Heart right ventricle (tissue), 16 donors: ENCODE data around the gene TBRG1. TPM values are rescaled to one million over a fixed set of nuclear protein-coding genes. Genes with fewer than 3 reads are reported as not detected.

ENCODE experiments used
- ATAC-seq, 8 donors: fragments of 200-7000 bp; cut with Tn5 transposase; one replicate each; pipeline ENCODE4 v1.9.1; 2020; ENCODE audit warnings: mild to moderate bottlenecking in 8 of 8, moderate library complexity in 8 of 8, moderate number of reproducible peaks in 1 of 8
- DNase-seq, 2 donors: peaks; one replicate each; pipeline ENCODE4 v3.0.0-alpha.2; 2020
- H3K27ac ChIP-seq, 10 donors: fragments of 200-600 bp; sonication (generic) in 2 of 10; one replicate each; pipeline versions ENCODE4 v1.5.0 to v1.8.0; 2020 to 2022; ENCODE audit warnings: mild to moderate bottlenecking in 3 of 10
- H3K27me3 ChIP-seq, 7 donors: fragments of 200-600 bp; one replicate each; pipeline ENCODE4 v1.8.0; 2021 to 2022; ENCODE audit warnings: mild to moderate bottlenecking in 2 of 7
- H3K36me3 ChIP-seq, 9 donors: fragments of 200-600 bp; sonication (generic) in 1 of 9; one replicate each; pipeline versions ENCODE4 v1.5.0 to v1.8.0; 2020 to 2022; ENCODE audit warnings: mild to moderate bottlenecking in 2 of 9
- H3K4me1 ChIP-seq, 9 donors: fragments of 200-600 bp; sonication (generic) in 1 of 9; one replicate each; pipeline versions ENCODE4 v1.5.0 to v1.8.0; 2020 to 2022; ENCODE audit warnings: mild to moderate bottlenecking in 4 of 9
- H3K4me3 ChIP-seq, 10 donors: fragments of 200-600 bp; sonication (generic) in 2 of 10; one replicate each; pipeline versions ENCODE4 v1.5.0 to v1.8.0; 2020 to 2022; ENCODE audit warnings: mild to moderate bottlenecking in 7 of 10, moderate library complexity in 2 of 10
- H3K9me3 ChIP-seq, 11 donors: fragments of 200-600 bp in 10 of 11; sonication (generic) in 2 of 11; one replicate each; pipeline versions ENCODE4 v1.5.0 to v1.8.0; 2013 to 2022; ENCODE audit warnings: mild to moderate bottlenecking in 2 of 11, control low read depth in 1 of 11, moderate library complexity in 1 of 11
- CTCF ChIP-seq, 9 donors: fragments of 200-600 bp; sonication (generic) in 2 of 9; IDR thresholded peaks; one replicate each; pipeline versions ENCODE4 v1.5.0 to v1.8.0; 2021 to 2022; ENCODE audit warnings: antibody characterized with exemption in 9 of 9, mild to moderate bottlenecking in 5 of 9, moderate library complexity in 1 of 9
- WGBS, 2 donors: extraction: QIAGEN DNeasy Blood & Tissue Kit; methylation state at CpG; one replicate each; pipeline ENCODE4 v1.1.7; 2013; ENCODE audit warnings: inconsistent platforms in 1 of 2; 5-methylcytosine and 5-hydroxymethylcytosine counted together
- intact Hi-C, 10 donors: fragments of 100-400 bp; cut with DNase I; formaldehyde crosslinking; loops; one replicate each; pipeline versions ENCODE4 v1.11.1 to v1.14.2; 2022
- polyA plus RNA-seq, 2 donors: library from polyadenylated mRNA; stranded (reverse); fragments of 200-250 nt; gene quantifications; one replicate each; pipeline ENCODE4 v1.2.3, GENCODE V29; 2013
- total RNA-seq, 10 donors: library from RNA; stranded (reverse); fragmentation: NEBNext Ultra II Directional in 3 of 10; extraction: Animal tissue kit (Norgen Biotek cat#: 25700) in 3 of 10; gene quantifications; one replicate each; pipeline versions ENCODE4 v1.2.1 to v1.2.4, GENCODE V29; 2021 to 2023
- donor health status: Arrhythmogenic right ventricular cardiomyopathy.
- donor health status: ischemic (EF 13 %, LVEDD 7.1; RV severe dilation, severe dysfunction).
- donor health status: healthy with polysubstance abuse.
- donor health status: DM: no; HTN: yes; CAD: no.
- donor health status: DM: no; HTN: no; CAD: no.
- donor health status: ischemic (EF 25% LVEDD 6.9; RV normal size, moderate dysfunction).
- donor health status: ischemic (EF 25% LVEDD 5.7; RV mildly dilated, moderate dysfunction).
- donor health status: healthy.
- donor health status: DM: yes; HTN: yes; CAD: no.
- donor health status: Ischemic cardiomyopathy.
- donor health status: ischemic (EF 35%, LVEDD 5.7; RV mildly dilated, moderate dysfunction).
- donor health status: nonischemic (EF 11% LVEDD 7.7; RV severe dilation, severe dysfunction).
- donor health status: DM: yes; HTN: yes; CAD: no.
- donor health status: PGD.
- donor health status: ischemic (EF 29% LVEDD 5.4; RV normal size, mild dysfunction).
- donor health status: nonischemic (EF 23%, LVEDD 6.1; RV moderate dilation, normal function).

TBRG1 gene
- total and polyA plus RNA-seq, 12 donors, result 16.4 to 21.5 (median 19.2) TPM

- Histone ChIP-seq H3K27ac (no peak overlapping the region), H3K9me3 (no peaks in the 10 kb centered on the region), H3K4me1 (no peaks in the 10 kb centered on the region), H3K4me3 (no peak overlapping the region), H3K27me3 (peaks cover 0 to 14% (median 0%) of the 10 kb centered on the region in 7 donors), H3K36me3 (no peaks in the 10 kb centered on the region)
- peak; percentile 31 to 78 (median 71) for TF ChIP-seq CTCF (IDR thresholded peaks at IDR 0.05)
- DNase-seq, result peak; percentile 41 to 56
- no peak for ATAC-seq
- 36 to 38% methylated on average over 3 of the region's 3 CpGs for WGBS, 2 donors
- intact Hi-C loops, result loop anchor here in 9 of 10 donors (1.0 to 10.0 kb wide), 8 partner anchors 162 to 522 kb away; partner anchors contain the start of gene OR8B4 (in 1 of the 9)
Measured at GRCh38 chr11:124586238-124586860, 36.3 kb upstream of the TBRG1 start.

GRCh38 chr11:124591430-124591829 lies 31.2 kb upstream of the TBRG1 start:
- no peak for TF ChIP-seq CTCF (IDR thresholded peaks at IDR 0.05)
- H3K27me3 ChIP-seq, result peaks cover 0 to 15% (median 6%) of the 10 kb centered on the region in 7 donors
- DNase-seq (no peak), ATAC-seq (no peak)
- WGBS, 2 donors, result 80 to 91% methylated on average over 2 of the region's 2 CpGs
- H3K4me1 ChIP-seq, result no peaks in the 10 kb centered on the region
- intact Hi-C loops, result loop anchor here in 1 of 10 donors (10.0 kb wide), 1 partner anchor 517 kb away; no protein-coding TSS in a partner anchor
- no peak overlapping the region for H3K27ac ChIP-seq
- H3K4me3 ChIP-seq, result no peak overlapping the region
- H3K36me3 ChIP-seq, result no peaks in the 10 kb centered on the region
- H3K9me3 ChIP-seq, result no peaks in the 10 kb centered on the region

- no peaks in the 10 kb centered on the region for H3K4me1 ChIP-seq
- no peaks in the 10 kb centered on the region for H3K36me3 ChIP-seq
- intact Hi-C loops, result loop anchor here in 1 of 10 donors (10.0 kb wide), 1 partner anchor 518 kb away; no protein-coding TSS in a partner anchor
- no peak overlapping the region for H3K4me3 ChIP-seq
- no peak for TF ChIP-seq CTCF (IDR thresholded peaks at IDR 0.05)
- peaks cover 0 to 22% (median 4%) of the 10 kb centered on the region in 7 donors for H3K27me3 ChIP-seq
- ATAC-seq (no peak), DNase-seq (no peak)
- H3K27ac ChIP-seq, result no peak overlapping the region
- no peaks in the 10 kb centered on the region for H3K9me3 ChIP-seq
- WGBS, 2 donors, result 89 to 91% methylated on average over 6 of the region's 6 CpGs
Measured at GRCh38 chr11:124592627-124593026, 30.0 kb upstream of the TBRG1 start.

GRCh38 chr11:124595302-124595701 lies 27.4 kb upstream of the TBRG1 start:
- Histone ChIP-seq H3K36me3 (no peaks in the 10 kb centered on the region), H3K4me3 (no peak overlapping the region), H3K27ac (no peak overlapping the region), H3K27me3 (peaks cover 0 to 25% (median 4%) of the 10 kb centered on the region in 7 donors), H3K4me1 (no peaks in the 10 kb centered on the region), H3K9me3 (peaks cover 0 to 4% (median 0%) of the 10 kb centered on the region in 11 donors)
- intact Hi-C loops, result loop anchor here in 1 of 10 donors (10.0 kb wide), 1 partner anchor 521 kb away; no protein-coding TSS in a partner anchor
- TF ChIP-seq CTCF (IDR thresholded peaks at IDR 0.05), result no peak
- DNase-seq (no peak), ATAC-seq (no peak)
- 91 to 96% methylated on average over 3 of the region's 3 CpGs for WGBS, 2 donors
